ENCODE measurements around the gene BCAT1. TPM values are rescaled to one million over a fixed set of nuclear protein-coding genes. Genes with fewer than 3 reads are reported as not detected.

The BCAT1 gene
- total RNA-seq, 1 donor from 2014 or later, result 35.3 TPM

- FAIRE-seq, result no peak
- no peak for TF ChIP-seq CTCF (IDR thresholded peaks at IDR 0.05; ENCODE audit: insufficient read depth, low read length, severe bottlenecking)
- Histone ChIP-seq H3K27me3 (ENCODE audit: control insufficient read depth, insufficient read depth, low read length) (no peaks in the 10 kb centered on the region), H3K4me3 (ENCODE audit: low read depth, low read length) (no peak overlapping the region), H3K36me3 (ENCODE audit: control insufficient read depth, insufficient read depth, low read length) (no peaks in the 10 kb centered on the region)
- no peak for DNase-seq (ENCODE audit: low read depth)
Measured at GRCh38 chr12:24920141-24920540, 28.8 kb downstream of the BCAT1 start.

- no peak for TF ChIP-seq CTCF (IDR thresholded peaks at IDR 0.05; ENCODE audit: insufficient read depth, low read length, severe bottlenecking)
- DNase-seq (ENCODE audit: low read depth) (no peak), FAIRE-seq (no peak)
- Histone ChIP-seq H3K4me3 (ENCODE audit: low read depth, low read length) (no peak overlapping the region), H3K36me3 (ENCODE audit: control insufficient read depth, insufficient read depth, low read length) (no peaks in the 10 kb centered on the region), H3K27me3 (ENCODE audit: control insufficient read depth, insufficient read depth, low read length) (no peaks in the 10 kb centered on the region)
Measured at GRCh38 chr12:24919346-24920001, 29.4 kb downstream of the BCAT1 start.

- Histone ChIP-seq H3K36me3 (ENCODE audit: control insufficient read depth, insufficient read depth, low read length) (no peaks in the 10 kb centered on the region), H3K27me3 (ENCODE audit: control insufficient read depth, insufficient read depth, low read length) (no peaks in the 10 kb centered on the region), H3K4me3 (ENCODE audit: low read depth, low read length) (no peak overlapping the region)
- TF ChIP-seq CTCF (IDR thresholded peaks at IDR 0.05; ENCODE audit: insufficient read depth, low read length, severe bottlenecking), result no peak
- DNase-seq (ENCODE audit: low read depth), result no peak
- FAIRE-seq, result no peak
Measured at GRCh38 chr12:24918596-24918995, 30.3 kb downstream of the BCAT1 start.

- no peak overlapping the region for H3K4me3 ChIP-seq (ENCODE audit: low read depth, low read length)
- FAIRE-seq (no peak), DNase-seq (ENCODE audit: low read depth) (no peak)
- TF ChIP-seq CTCF (IDR thresholded peaks at IDR 0.05; ENCODE audit: insufficient read depth, low read length, severe bottlenecking), result no peak
- no peaks in the 10 kb centered on the region for H3K36me3 ChIP-seq (ENCODE audit: control insufficient read depth, insufficient read depth, low read length)
- H3K27me3 ChIP-seq (ENCODE audit: control insufficient read depth, insufficient read depth, low read length), result no peaks in the 10 kb centered on the region
Measured at GRCh38 chr12:24915501-24915900, 33.4 kb downstream of the BCAT1 start.

- Histone ChIP-seq H3K36me3 (ENCODE audit: control insufficient read depth, insufficient read depth, low read length) (no peaks in the 10 kb centered on the region), H3K27me3 (ENCODE audit: control insufficient read depth, insufficient read depth, low read length) (no peaks in the 10 kb centered on the region), H3K4me3 (ENCODE audit: low read depth, low read length) (no peak overlapping the region)
- no peak for FAIRE-seq
- no peak for TF ChIP-seq CTCF (IDR thresholded peaks at IDR 0.05; ENCODE audit: insufficient read depth, low read length, severe bottlenecking)
- no peak for DNase-seq (ENCODE audit: low read depth)
Measured at GRCh38 chr12:24913953-24914352, 34.9 kb downstream of the BCAT1 start.

GRCh38 chr12:24913130-24913529 lies 35.8 kb downstream of the BCAT1 start:
- Histone ChIP-seq H3K27me3 (ENCODE audit: control insufficient read depth, insufficient read depth, low read length) (no peaks in the 10 kb centered on the region), H3K36me3 (ENCODE audit: control insufficient read depth, insufficient read depth, low read length) (no peaks in the 10 kb centered on the region), H3K4me3 (ENCODE audit: low read depth, low read length) (no peak overlapping the region)
- no peak for TF ChIP-seq CTCF (IDR thresholded peaks at IDR 0.05; ENCODE audit: insufficient read depth, low read length, severe bottlenecking)
- DNase-seq (ENCODE audit: low read depth) (no peak), FAIRE-seq (no peak)

Measured in bronchial epithelial cell (primary cell).